Endothelial cell of umbilical vein (primary cell): Measurements from ENCODE around the gene LTBP1. TPM values are rescaled to one million over a fixed set of nuclear protein-coding genes. Genes with fewer than 3 reads are reported as not detected.

Experiments
- BruUV-seq: library from RNA; stranded (reverse); fragments of 400-500 nt; replicated peaks from 2 replicates; lab custom pipeline; 2021; lab: Mats Ljungman, UMichigan
- CTCF ChIA-PET: fragments of 300-600, 350-600 bp; sonication (Branson Sonifier 250); formaldehyde crosslinking; loops from one replicate; lab custom pipeline; 2021; ENCODE audit warnings: antibody characterized with exemption, inconsistent platforms; lab: Charles Lee
- POLR2A ChIA-PET: fragments of 300-600, 350-600 bp; sonication (Branson Sonifier 250); formaldehyde crosslinking; loops from one replicate; lab custom pipeline; 2021; ENCODE audit warnings: antibody characterized with exemption, inconsistent platforms; lab: Charles Lee
- DNase-seq: peaks from one replicate; pipeline ENCODE4 v3.0.0-alpha.2; 2011; ENCODE audit warnings: low read depth, low spot score
- FAIRE-seq: peaks from 2 replicates; lab custom pipeline; 2011; peaks lifted over from hg19 to GRCh38; lab: Jason Lieb, UNC
- H2AFZ ChIP-seq: 2 replicates; pipeline ENCODE4 v1.6.0; 2012; ENCODE audit warnings: low read depth, low read length, control low read depth, inconsistent platforms
- H3K27ac ChIP-seq: 2 replicates; pipeline ENCODE4 v1.5.1; 2011; ENCODE audit warnings: low read depth, mild to moderate bottlenecking, control low read depth, low read length, moderate library complexity; ENCODE audit not compliant: insufficient read depth
- H3K27me3 ChIP-seq, 2 experiments: 2 replicates each; pipeline versions ENCODE4 v1.6.0 to v1.6.1; 2011; ENCODE audit warnings: low read length in 2 of 2, mixed read lengths in 1 of 2; ENCODE audit not compliant: control insufficient read depth in 2 of 2, insufficient read depth in 2 of 2
- H3K36me3 ChIP-seq, 2 experiments: 2 replicates in 1 of 2; 3 replicates in 1 of 2; pipeline ENCODE4 v1.5.1; 2011; ENCODE audit warnings: low read length in 2 of 2, mild to moderate bottlenecking in 1 of 2, moderate library complexity in 1 of 2; ENCODE audit not compliant: control insufficient read depth in 2 of 2, insufficient read depth in 2 of 2; ENCODE audit errors: extremely low read depth in 1 of 2
- H3K4me1 ChIP-seq: 3 replicates; pipeline ENCODE4 v1.5.1; 2011; ENCODE audit warnings: mild to moderate bottlenecking, low read length; ENCODE audit not compliant: control insufficient read depth, insufficient read depth; ENCODE audit errors: extremely low read depth
- H3K4me2 ChIP-seq: 2 replicates; pipeline ENCODE4 v1.6.1; 2011; ENCODE audit warnings: low read length, control low read depth, mixed read lengths; ENCODE audit not compliant: insufficient read depth
- H3K4me3 ChIP-seq, 3 experiments: fragments of 200-600 bp in 1 of 3; sonication (generic), shearing (Covaris generic) in 1 of 3; replicated peaks in 1 of 3; 2 replicates each; pipeline ENCODE4 v1.5.1; 2011 to 2016; ENCODE audit warnings: control low read depth in 3 of 3, low read length in 3 of 3, mild to moderate bottlenecking in 2 of 3, inconsistent platforms in 1 of 3, low read depth in 1 of 3, moderate library complexity in 1 of 3; ENCODE audit not compliant: insufficient read depth in 1 of 3
- H3K79me2 ChIP-seq: 2 replicates; pipeline ENCODE4 v1.6.0; 2012; ENCODE audit warnings: low read length, inconsistent platforms; ENCODE audit not compliant: control insufficient read depth, insufficient read depth
- H3K9ac ChIP-seq: replicated peaks from 2 replicates; pipeline ENCODE3; 2011; ENCODE audit warnings: low read length, control low read depth; ENCODE audit not compliant: insufficient read depth; ENCODE audit errors: extremely low read depth
- H3K9me1 ChIP-seq: replicated peaks from 3 replicates; pipeline ENCODE4 v1.6.0; 2011; ENCODE audit warnings: mild to moderate bottlenecking, low read length; ENCODE audit not compliant: control insufficient read depth, insufficient read depth; ENCODE audit errors: extremely low read depth
- H3K9me3 ChIP-seq: replicated peaks from 2 replicates; pipeline ENCODE4 v1.5.1; 2012; ENCODE audit warnings: low read length, inconsistent platforms; ENCODE audit not compliant: control insufficient read depth, insufficient read depth
- H4K20me1 ChIP-seq: replicated peaks from 2 replicates; pipeline ENCODE3; 2011; ENCODE audit warnings: mild to moderate bottlenecking, low read length; ENCODE audit not compliant: control insufficient read depth, insufficient read depth; ENCODE audit errors: extremely low read depth
- CTCF ChIP-seq, 2 donors: IDR thresholded peaks; 1 replicate in 1 of 2; 2 replicates in 1 of 2; pipeline ENCODE4 v1.5.1; 2011; ENCODE audit warnings: low read length in 2 of 2, mild to moderate bottlenecking in 2 of 2, moderate library complexity in 2 of 2, control low read depth in 1 of 2, inconsistent platforms in 1 of 2, low read depth in 1 of 2; ENCODE audit not compliant: insufficient read depth in 1 of 2; ENCODE audit errors: extremely low read depth in 1 of 2
- EZH2 ChIP-seq: IDR thresholded peaks from 2 replicates; pipeline ENCODE4 v1.6.1; 2012; ENCODE audit warnings: borderline replicate concordance, low read depth, mild to moderate bottlenecking, moderate library complexity, low read length, inconsistent platforms; ENCODE audit not compliant: severe bottlenecking
- FOS ChIP-seq: IDR thresholded peaks from 2 replicates; pipeline ENCODE4 v1.6.1; 2011; ENCODE audit warnings: mild to moderate bottlenecking, low read length, moderate library complexity, borderline replicate concordance; ENCODE audit not compliant: insufficient read depth
- GATA2 ChIP-seq: IDR thresholded peaks from 2 replicates; pipeline ENCODE4 v1.7.0; 2011; ENCODE audit warnings: low read depth, mild to moderate bottlenecking, moderate library complexity, mixed read lengths, low read length; ENCODE audit not compliant: insufficient read length, insufficient read depth
- JUN ChIP-seq: IDR thresholded peaks from 2 replicates; pipeline ENCODE4 v1.6.1; 2011; ENCODE audit warnings: borderline replicate concordance, low read depth; ENCODE audit not compliant: insufficient read length, insufficient read depth
- MAX ChIP-seq: IDR thresholded peaks from 2 replicates; pipeline ENCODE4 v1.6.1; 2011; ENCODE audit not compliant: insufficient read depth, insufficient read length
- MYC ChIP-seq: IDR thresholded peaks from one replicate; pipeline ENCODE4 v1.6.1; 2011; ENCODE audit warnings: mild to moderate bottlenecking, low read depth, low read length
- POLR2A ChIP-seq: IDR thresholded peaks from 2 replicates; pipeline ENCODE4 v1.6.1; 2012; ENCODE audit warnings: low read depth, mild to moderate bottlenecking, control low read depth, low read length
- POLR2AphosphoS5 ChIP-seq: IDR thresholded peaks from 2 replicates; pipeline ENCODE4 v1.6.1; 2012; ENCODE audit warnings: low read depth, mild to moderate bottlenecking, control low read depth, low read length, moderate library complexity; ENCODE audit not compliant: insufficient read depth
- dilution Hi-C: fragments of 300-500 bp; cut with MboI; formaldehyde crosslinking; loops from one replicate; pipeline ENCODE4 v1.15.0; 2019; ENCODE audit warnings: low sequenced_read_pairs; ENCODE audit not compliant: extremely low pct_ligation_motif_present
- intact Hi-C: fragments of 100-400 bp; cut with micrococcal nuclease; formaldehyde crosslinking; loops from one replicate; pipeline ENCODE4 v1.10.0; 2022
- polyA plus RNA-seq, 4 experiments: library from polyadenylated mRNA; depleted of rRNA in 3 of 4; stranded (reverse) in 3 of 4; unstranded in 1 of 4; fragments of >200 nt; gene quantifications; 2 replicates each; pipeline versions ENCODE4 v1.2.1 to v1.2.3, GENCODE V29; 2011 to 2012; ENCODE audit warnings: missing spikeins in 1 of 4
- total RNA-seq: library from RNA; stranded (reverse); gene quantifications from 2 replicates; pipeline ENCODE4 v1.2.3, GENCODE V29; 2021

LTBP1 gene
- total and polyA plus RNA-seq, 2 donors (not counting 3 experiments of a cell fraction or from before 2014, with no cell fraction given): 57.4 to 68.2 TPM

GRCh38 chr2:33168425-33168824 is 221.7 kb downstream of the LTBP1 start:
- Histone ChIP-seq H2AFZ (no peak overlapping the region), H3K9me3 (no peaks in the 10 kb centered on the region), H3K27me3 (no peaks in the 10 kb centered on the region), H3K9ac (no peak overlapping the region), H3K4me3 (no peak overlapping the region), H3K9me1 (no peaks in the 10 kb centered on the region), H3K4me2 (no peak overlapping the region), H3K79me2 (no peaks in the 10 kb centered on the region), H4K20me1 (no peaks in the 10 kb centered on the region), H3K27ac (no peak overlapping the region), H3K36me3 (no peaks in the 10 kb centered on the region), H3K4me1 (peaks cover 16% of the 10 kb centered on the region)
- no peak for DNase-seq
- dilution Hi-C loops: no loop called here
- ChIA-PET CTCF (interaction anchor here (1.1 to 1.6 kb wide), 2 partner anchors 99 to 228 kb away, joined by 3 read pairs; no protein-coding TSS in a partner anchor), POLR2A (no interaction called here)
- no peak for FAIRE-seq
- no TSS peak for BruUV-seq
- intact Hi-C loops: loop anchor here (5.0 kb wide), 1 partner anchor 44 kb away; no protein-coding TSS in a partner anchor
- no peak for TF ChIP-seq MYC
- no peak for TF ChIP-seq EZH2
- no peak for TF ChIP-seq JUN
- TF ChIP-seq GATA2: no peak
- TF ChIP-seq MAX: no peak
- TF ChIP-seq CTCF (IDR thresholded peaks at IDR 0.05; ENCODE audit: extremely low read depth in 1 of 2, insufficient read depth in 1 of 2, low read depth in 1 of 2, low read length in 2 of 2): no peak
- no peak for TF ChIP-seq POLR2A
- TF ChIP-seq FOS: no peak
- TF ChIP-seq POLR2AphosphoS5: no peak
